ENCODE data around the gene EME2.

- TF ChIP-seq CTCF (IDR thresholded peaks at IDR 0.05) = no peak
- TF ChIP-seq POLR2A (IDR thresholded peaks at IDR 0.05) = no peak
- TF ChIP-seq POLR2AphosphoS5 (IDR thresholded peaks at IDR 0.05) = no peak
These were observed 37.8 kb upstream of the EME2 start for GRCh38 chr16:1734816-1735215.

All from upper lobe of left lung (tissue), 4 donors.